ENCODE results near the gene CEACAM20.
"Not testable (repeated sequence)": the region's sequence is repeated elsewhere in the genome, so short reads cannot be mapped to it uniquely, and the experiment has no call there.

The CEACAM20 gene

GRCh38 chr19:44544031-44544430, 14.6 kb upstream of the CEACAM20 start:
- no peak for DNase-seq

GRCh38 chr19:44542671-44543070, 13.2 kb upstream of the CEACAM20 start:
- DNase-seq: no peak

- no peak for DNase-seq
Observed at GRCh38 chr19:44540736-44541135, 11.3 kb upstream of the CEACAM20 start.

GRCh38 chr19:44539991-44540390, 10.5 kb upstream of the CEACAM20 start:
- no peak for DNase-seq

GRCh38 chr19:44539236-44539826, 9.9 kb upstream of the CEACAM20 start:
- no peak for DNase-seq

- DNase-seq: not testable (repeated sequence)
Observed at GRCh38 chr19:44535361-44535760, 5.9 kb upstream of the CEACAM20 start.

GRCh38 chr19:44532819-44533218, 3.3 kb upstream of the CEACAM20 start:
- DNase-seq: no peak

- no peak for DNase-seq
Observed at GRCh38 chr19:44530777-44531176, 1.3 kb upstream of the CEACAM20 start.

GRCh38 chr19:44527554-44527953, 1.9 kb downstream of the CEACAM20 start:
- DNase-seq: no peak

- DNase-seq: no peak
Observed at GRCh38 chr19:44525721-44526430, 3.6 kb downstream of the CEACAM20 start.

GRCh38 chr19:44521370-44521769, 8.1 kb downstream of the CEACAM20 start:
- DNase-seq: no peak

- no peak for DNase-seq
Observed at GRCh38 chr19:44517146-44517545, 12.3 kb downstream of the CEACAM20 start.

- no peak for DNase-seq
Observed at GRCh38 chr19:44515907-44516306, 13.6 kb downstream of the CEACAM20 start.

- no peak for DNase-seq
Observed at GRCh38 chr19:44515031-44515430, 14.4 kb downstream of the CEACAM20 start.

- no peak for DNase-seq
Observed at GRCh38 chr19:44512326-44513298, 16.9 kb downstream of the CEACAM20 start.

- no peak for DNase-seq
Observed at GRCh38 chr19:44509478-44509877, 20.0 kb downstream of the CEACAM20 start.

- peak; percentile 97 for DNase-seq
Observed at GRCh38 chr19:44499962-44500949, 29.2 kb downstream of the CEACAM20 start, which contains the start of gene ZNF180. ZNF180 (minus strand) TSS chr19:44500522; CDS start chr19:44497334, 3,188 bp downstream.

GRCh38 chr19:44499559-44499958, 29.9 kb downstream of the CEACAM20 start:
- DNase-seq: no peak

- DNase-seq: no peak
Observed at GRCh38 chr19:44498988-44499387, 30.5 kb downstream of the CEACAM20 start.

GRCh38 chr19:44496711-44497110, 32.8 kb downstream of the CEACAM20 start:
- DNase-seq: no peak

GRCh38 chr19:44476559-44477408, 52.7 kb downstream of the CEACAM20 start:
- no peak for DNase-seq

Data from left hindlimb (tissue), 1 donor.